Measurements from ENCODE around the gene MDFIC.

MDFIC gene

GRCh38 chr7:115044224-115044623 lies 122.3 kb downstream of the MDFIC start:
- no peak for DNase-seq

- DNase-seq = no peak
Observed at GRCh38 chr7:115047958-115048720, 126.2 kb downstream of the MDFIC start.

- DNase-seq = no peak
Observed at GRCh38 chr7:115052706-115053105, 130.8 kb downstream of the MDFIC start.

GRCh38 chr7:115054478-115055065 lies 132.7 kb downstream of the MDFIC start:
- no peak for DNase-seq

GRCh38 chr7:115056019-115056418 lies 134.1 kb downstream of the MDFIC start:
- DNase-seq = no peak

- DNase-seq = no peak
Observed at GRCh38 chr7:115058726-115059125, 136.8 kb downstream of the MDFIC start.

- no peak for DNase-seq
Observed at GRCh38 chr7:115059321-115059720, 137.4 kb downstream of the MDFIC start.

- no peak for DNase-seq
Observed at GRCh38 chr7:115060095-115060870, 138.4 kb downstream of the MDFIC start.

- DNase-seq = no peak
Observed at GRCh38 chr7:115066050-115066449, 144.2 kb downstream of the MDFIC start.

- no peak for DNase-seq
Observed at GRCh38 chr7:115066634-115067033, 144.7 kb downstream of the MDFIC start.

- DNase-seq = no peak
Observed at GRCh38 chr7:115068220-115068619, 146.3 kb downstream of the MDFIC start.
